SU-DHL-6 (cell line): ENCODE data around the gene TRNT1.
A peak's percentile ranks its signal among the peaks of the same experiment; 100 is the strongest.

Experiments used
- H2AFZ ChIP-seq: fragments of 200-600 bp; sonication (generic); 2 replicates; pipeline ENCODE4 v1.6.1; 2014; ENCODE audit warnings: low read depth, mild to moderate bottlenecking, moderate library complexity, mixed read lengths, antibody characterized with exemption, low read length; ENCODE audit not compliant: severe bottlenecking
- H3F3A ChIP-seq: fragments of 200-600 bp; shearing (Covaris generic); 2 replicates; pipeline ENCODE4 v1.6.0; 2016; ENCODE audit warnings: antibody characterized with exemption, mild to moderate bottlenecking; ENCODE audit not compliant: insufficient read depth
- H3K27ac ChIP-seq: fragments of 200-600 bp; sonication (generic); 2 replicates; pipeline ENCODE4 v1.5.1; 2016; ENCODE audit warnings: low read depth, mild to moderate bottlenecking, low read length, moderate library complexity, mixed read lengths
- H3K27me3 ChIP-seq: fragments of 200-600 bp; sonication (generic), shearing (Covaris generic); 2 replicates; pipeline ENCODE4 v1.6.0; 2014; ENCODE audit warnings: mild to moderate bottlenecking, low read length
- H3K36me3 ChIP-seq: fragments of 200-600 bp; sonication (generic); 2 replicates; pipeline ENCODE4 v1.6.1; 2014; ENCODE audit warnings: mild to moderate bottlenecking, low read length, mixed read lengths
- H3K4me2 ChIP-seq: fragments of 300-600, 200-600 bp; shearing (Covaris generic), sonication (generic); 2 replicates; pipeline ENCODE4 v1.6.0; 2014; ENCODE audit warnings: low read length, low read depth, mild to moderate bottlenecking; ENCODE audit not compliant: poor library complexity, severe bottlenecking
- H3K4me3 ChIP-seq: fragments of 200-600 bp; sonication (generic); 2 replicates; pipeline ENCODE4 v1.5.1; 2014; ENCODE audit warnings: antibody characterized with exemption, low read length, mild to moderate bottlenecking, mixed read lengths; ENCODE audit not compliant: insufficient read depth, poor library complexity, severe bottlenecking
- H3K79me2 ChIP-seq: fragments of 200-600 bp; sonication (generic); 2 replicates; pipeline ENCODE4 v1.6.1; 2014; ENCODE audit warnings: mild to moderate bottlenecking, low read length, moderate library complexity; ENCODE audit not compliant: insufficient read depth
- H3K9ac ChIP-seq: fragments of 200-600 bp; sonication (generic); 2 replicates; pipeline ENCODE4 v1.7.0; 2014; ENCODE audit warnings: mild to moderate bottlenecking, low read length
- H3K9me2 ChIP-seq: fragments of 200-600 bp; sonication (generic); replicated peaks from 2 replicates; pipeline ENCODE4 v1.6.1; 2014; ENCODE audit warnings: low read length; ENCODE audit not compliant: insufficient read depth
- H3K9me3 ChIP-seq: fragments of 200-600 bp; sonication (generic); 2 replicates; pipeline ENCODE4 v1.6.1; 2014; ENCODE audit warnings: low read length, mixed read lengths; ENCODE audit not compliant: insufficient read depth
- H4K20me1 ChIP-seq: fragments of 200-600 bp; sonication (generic); 2 replicates; pipeline ENCODE4 v1.6.1; 2014; ENCODE audit warnings: low read depth, mild to moderate bottlenecking, antibody characterized with exemption, low read length, moderate library complexity, mixed read lengths
- CTCF ChIP-seq: fragments of 200-600 bp; sonication (generic); IDR thresholded peaks from one replicate; pipeline ENCODE4 v1.5.1; 2017; ENCODE audit warnings: antibody characterized with exemption, mild to moderate bottlenecking, low read length, moderate library complexity; ENCODE audit not compliant: insufficient read depth, poor library complexity, severe bottlenecking
- EZH2phosphoT487 ChIP-seq: fragments of 200-600 bp; sonication (generic), shearing (Covaris generic); conservative IDR thresholded peaks from 2 replicates; pipeline ENCODE4 v1.6.1; 2018; ENCODE audit warnings: mild to moderate bottlenecking, antibody characterized with exemption, low read length, moderate library complexity, mixed read lengths

The TRNT1 gene

GRCh38 chr3:3126477-3127431 is at the start of gene TRNT1:
Gene TRNT1, plus strand, starts transcription at chr3:3126940. Its CDS starts 2,101 bp downstream, at chr3:3129041.
- H3K79me2 ChIP-seq = peaks cover 44% of the 10 kb centered on the region
- H4K20me1 ChIP-seq = no peaks in the 10 kb centered on the region
- H3K9ac ChIP-seq = peak within 1 kb of the TSS; percentile 95
- peak within 1 kb of the TSS; percentile 94 for H3K4me2 ChIP-seq
- peak within 1 kb of the TSS; percentile 92 for H2AFZ ChIP-seq
- peaks cover 24% of the 10 kb centered on the region for H3K36me3 ChIP-seq
- peak within 1 kb of the TSS; percentile 93 for H3K4me3 ChIP-seq
- H3K27ac ChIP-seq = peak within 1 kb of the TSS; percentile 55
- no peaks in the 10 kb centered on the region for H3K27me3 ChIP-seq
- peaks cover 4% of the 10 kb centered on the region; the same call in 1 of the 2 replicates for H3F3A ChIP-seq
- TF ChIP-seq CTCF (no peak), EZH2phosphoT487 (no peak)
- no peaks in the 10 kb centered on the region for H3K9me3 ChIP-seq
- H3K9me2 ChIP-seq = no peaks in the 10 kb centered on the region

- no peaks in the 10 kb centered on the region for H3K79me2 ChIP-seq
Observed at GRCh38 chr3:3080309-3080708, 46.4 kb upstream of the TRNT1 start.

GRCh38 chr3:3081381-3082233 is 45.1 kb upstream of the TRNT1 start:
- Histone ChIP-seq H3K9me3 (no peaks in the 10 kb centered on the region), H3K27ac (no peak overlapping the region), H3F3A (no peaks in the 10 kb centered on the region), H4K20me1 (no peaks in the 10 kb centered on the region), H3K36me3 (no peaks in the 10 kb centered on the region), H3K79me2 (no peaks in the 10 kb centered on the region), H3K27me3 (no peaks in the 10 kb centered on the region), H2AFZ (no peak overlapping the region), H3K4me2 (no peak overlapping the region), H3K9me2 (no peaks in the 10 kb centered on the region), H3K4me3 (no peak overlapping the region), H3K9ac (no peak overlapping the region)
- TF ChIP-seq EZH2phosphoT487 (no peak), CTCF (no peak)

More at GRCh38 chr3:3080309-3080708, 46.4 kb upstream of the TRNT1 start:
- TF ChIP-seq EZH2phosphoT487 (no peak), CTCF (no peak)
- Histone ChIP-seq H3K4me2 (no peak overlapping the region), H3F3A (no peaks in the 10 kb centered on the region), H3K9me2 (no peaks in the 10 kb centered on the region), H3K9me3 (no peaks in the 10 kb centered on the region), H3K9ac (no peak overlapping the region), H3K36me3 (no peaks in the 10 kb centered on the region), H2AFZ (no peak overlapping the region), H3K27me3 (no peaks in the 10 kb centered on the region), H3K4me3 (no peak overlapping the region), H4K20me1 (no peaks in the 10 kb centered on the region), H3K27ac (no peak overlapping the region)
